CD14-positive monocyte (primary cell): ENCODE data around the gene ABCB9. TPM values are rescaled to one million over a fixed set of nuclear protein-coding genes. Genes with fewer than 3 reads are reported as not detected.

Experiments
- DNase-seq, 3 donors: peaks; one replicate each; pipeline ENCODE4 v3.0.0-alpha.2; 2011 to 2022
- H2AFZ ChIP-seq: 2 replicates; pipeline ENCODE4 v1.6.0; 2012; ENCODE audit warnings: mild to moderate bottlenecking, low read depth, low read length, inconsistent platforms; ENCODE audit not compliant: insufficient read depth, poor library complexity, severe bottlenecking
- H3K27ac ChIP-seq, 2 donors: 1 replicate in 1 of 2; 2 replicates in 1 of 2; pipeline ENCODE4 v1.5.1; 2012 to 2013; ENCODE audit warnings: low read length in 2 of 2, control low read depth in 1 of 2, inconsistent platforms in 1 of 2, low read depth in 1 of 2, mild to moderate bottlenecking in 1 of 2
- H3K27me3 ChIP-seq, 2 donors: one replicate each; pipeline versions ENCODE4 v1.6.0 to v1.6.1; 2011 to 2013; ENCODE audit warnings: low read length in 2 of 2; ENCODE audit not compliant: control insufficient read depth in 2 of 2, insufficient read depth in 2 of 2
- H3K36me3 ChIP-seq, 2 donors: replicated peaks in 1 of 2; 1 replicate in 1 of 2; 2 replicates in 1 of 2; pipeline versions ENCODE4 v1.5.1 to v1.6.1; 2012 to 2013; ENCODE audit warnings: low read length in 2 of 2, control low read depth in 1 of 2, inconsistent platforms in 1 of 2, mild to moderate bottlenecking in 1 of 2; ENCODE audit not compliant: insufficient read depth in 2 of 2, control insufficient read depth in 1 of 2
- H3K4me1 ChIP-seq, 2 donors: 1 replicate in 1 of 2; 2 replicates in 1 of 2; pipeline versions ENCODE4 v1.5.1 to v1.6.1; 2012 to 2013; ENCODE audit warnings: low read length in 2 of 2, control low read depth in 1 of 2, inconsistent platforms in 1 of 2, mild to moderate bottlenecking in 1 of 2, moderate library complexity in 1 of 2; ENCODE audit not compliant: insufficient read depth in 2 of 2, control insufficient read depth in 1 of 2
- H3K4me2 ChIP-seq: replicated peaks from 2 replicates; pipeline ENCODE3; 2012; ENCODE audit warnings: low read length, moderate library complexity, mild to moderate bottlenecking; ENCODE audit not compliant: poor library complexity, severe bottlenecking; ENCODE audit errors: extremely low read depth
- H3K4me3 ChIP-seq, 3 experiments: fragments of 200-600 bp in 1 of 3; sonication (generic) in 1 of 3; replicated peaks in 1 of 3; 1 replicate in 2 of 3; 2 replicates in 1 of 3; pipeline ENCODE4 v1.5.1; 2011 to 2013; ENCODE audit warnings: low read length in 3 of 3, mild to moderate bottlenecking in 3 of 3, control low read depth in 2 of 3, low read depth in 2 of 3, inconsistent platforms in 1 of 3, moderate library complexity in 1 of 3
- H3K79me2 ChIP-seq: 2 replicates; pipeline ENCODE4 v1.6.0; 2012; ENCODE audit warnings: mild to moderate bottlenecking, control low read depth, inconsistent platforms, low read length, moderate library complexity; ENCODE audit not compliant: insufficient read depth
- H3K9ac ChIP-seq: 2 replicates; pipeline ENCODE4 v1.6.0; 2017; ENCODE audit warnings: low read length, mild to moderate bottlenecking; ENCODE audit not compliant: insufficient read depth, poor library complexity, severe bottlenecking
- H3K9me3 ChIP-seq, 2 donors: replicated peaks in 1 of 2; 1 replicate in 1 of 2; 2 replicates in 1 of 2; pipeline versions ENCODE4 v1.5.1 to v1.6.1; 2012 to 2013; ENCODE audit warnings: low read length in 2 of 2, control low read depth in 1 of 2; ENCODE audit not compliant: control insufficient read depth in 1 of 2, insufficient read depth in 1 of 2
- H4K20me1 ChIP-seq: 2 replicates; pipeline ENCODE4 v1.6.0; 2012; ENCODE audit warnings: mild to moderate bottlenecking, low read length, control low read depth, moderate library complexity; ENCODE audit not compliant: insufficient read depth
- H3K27ac Mint-ChIP-seq, 7 donors: one replicate each; pipeline ENCODE4 v1.8.0; 2020; ENCODE audit warnings: mild to moderate bottlenecking in 7 of 7, mixed read lengths in 7 of 7, moderate library complexity in 6 of 7, inconsistent platforms in 2 of 7
- H3K27me3 Mint-ChIP-seq, 3 donors: one replicate each; pipeline ENCODE4 v1.8.0; 2021 to 2022; ENCODE audit warnings: low read depth in 3 of 3, mild to moderate bottlenecking in 3 of 3, mixed read lengths in 3 of 3, moderate library complexity in 3 of 3, inconsistent platforms in 1 of 3
- H3K36me3 Mint-ChIP-seq, 2 donors: one replicate each; pipeline ENCODE4 v1.8.0; 2020; ENCODE audit warnings: mixed read lengths in 2 of 2, inconsistent platforms in 1 of 2, mild to moderate bottlenecking in 1 of 2
- H3K4me1 Mint-ChIP-seq: one replicate; pipeline ENCODE4 v1.8.0; 2020; ENCODE audit warnings: mild to moderate bottlenecking, mixed read lengths
- H3K4me3 Mint-ChIP-seq, 2 donors: one replicate each; pipeline ENCODE4 v1.8.0; 2020; ENCODE audit warnings: mild to moderate bottlenecking in 2 of 2, mixed read lengths in 2 of 2, moderate library complexity in 1 of 2
- H3K9me3 Mint-ChIP-seq, 7 donors: one replicate each; pipeline ENCODE4 v1.8.0; 2020 to 2022; ENCODE audit warnings: mixed read lengths in 7 of 7, mild to moderate bottlenecking in 6 of 7, moderate library complexity in 6 of 7, inconsistent platforms in 2 of 7
- WGBS: methylation state at CpG from one replicate; pipeline ENCODE4 v1.1.5; 2013; ENCODE audit warnings: missing lambda C conversion rate; ENCODE audit not compliant: insufficient coverage; 5-methylcytosine and 5-hydroxymethylcytosine counted together
- intact Hi-C, 2 donors: fragments of 100-400 bp; cut with micrococcal nuclease; formaldehyde crosslinking; loops; one replicate each; pipeline versions ENCODE4 v1.15.0 to v1.15.1; 2023
- polyA plus RNA-seq, 3 donors: library from polyadenylated mRNA; depleted of rRNA in 1 of 3; unstranded in 2 of 3; stranded (reverse) in 1 of 3; fragments of 300-500 nt in 2 of 3; fragments of >200 nt in 1 of 3; fragmentation: Illumina TruSeq in 2 of 3; gene quantifications; 1 replicate in 2 of 3; 2 replicates in 1 of 3; pipeline ENCODE4 v1.2.3, GENCODE V29; 2012 to 2021
- TF ChIP-seq, protein P1 (sequence below): fragments of 200-600 bp; IDR thresholded peaks from one replicate; pipeline ENCODE4 v1.8.0; 2022; ENCODE audit warnings: antibody characterized with exemption, mild to moderate bottlenecking

Gene ABCB9
- polyA plus RNA-seq, 3 donors, result 0.14 to 1.2 (median 0.22) TPM

DNA sequence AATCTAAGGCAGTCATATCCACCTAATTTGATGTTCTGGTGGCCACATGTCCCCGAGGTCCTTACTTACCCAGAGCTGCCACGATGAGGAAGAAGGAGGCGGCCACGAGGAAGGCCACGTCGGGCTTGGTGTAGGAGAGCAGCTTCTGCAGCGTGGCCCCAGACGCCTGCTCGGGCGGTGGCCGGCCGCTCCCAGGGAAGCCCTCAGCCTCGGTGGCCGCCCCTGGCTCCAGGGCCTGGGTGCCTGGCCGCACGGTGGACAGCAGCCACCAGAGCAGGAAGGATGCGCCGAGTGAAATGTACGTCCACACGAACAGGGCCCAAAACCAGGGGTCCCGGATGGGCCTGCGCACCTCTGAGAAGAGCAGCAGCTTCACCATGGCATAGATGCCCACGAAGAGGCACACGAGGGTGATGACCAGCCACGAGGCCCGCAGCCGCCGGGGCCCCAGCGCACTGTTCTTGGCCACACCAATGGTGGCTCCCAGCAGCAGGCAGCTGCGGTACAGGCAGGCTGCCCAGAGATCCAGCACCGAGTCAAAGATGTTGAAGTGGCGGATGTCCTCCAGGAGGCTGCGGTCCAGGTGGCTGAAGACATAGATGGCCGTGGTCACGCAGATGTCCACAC is 6.6 kb downstream of the ABCB9 start:
- Mint-ChIP-seq H3K4me3 (no peak overlapping the region), H3K4me1 (no peaks in the 10 kb centered on the region), H3K36me3 (no peaks in the 10 kb centered on the region), H3K27me3 (peaks cover 0 to 5% (median under 1%) of the 10 kb centered on the region in 3 donors), H3K27ac (peak overlapping the region in 1 of 7 donors; percentile 45), H3K9me3 (no peaks in the 10 kb centered on the region)
- 95% methylated on average over 34 of the region's 35 CpGs for WGBS
- no peaks in the 10 kb centered on the region for H3K27me3 ChIP-seq
- no peaks in the 10 kb centered on the region for H3K79me2 ChIP-seq
- TF ChIP-seq, protein P1, sequence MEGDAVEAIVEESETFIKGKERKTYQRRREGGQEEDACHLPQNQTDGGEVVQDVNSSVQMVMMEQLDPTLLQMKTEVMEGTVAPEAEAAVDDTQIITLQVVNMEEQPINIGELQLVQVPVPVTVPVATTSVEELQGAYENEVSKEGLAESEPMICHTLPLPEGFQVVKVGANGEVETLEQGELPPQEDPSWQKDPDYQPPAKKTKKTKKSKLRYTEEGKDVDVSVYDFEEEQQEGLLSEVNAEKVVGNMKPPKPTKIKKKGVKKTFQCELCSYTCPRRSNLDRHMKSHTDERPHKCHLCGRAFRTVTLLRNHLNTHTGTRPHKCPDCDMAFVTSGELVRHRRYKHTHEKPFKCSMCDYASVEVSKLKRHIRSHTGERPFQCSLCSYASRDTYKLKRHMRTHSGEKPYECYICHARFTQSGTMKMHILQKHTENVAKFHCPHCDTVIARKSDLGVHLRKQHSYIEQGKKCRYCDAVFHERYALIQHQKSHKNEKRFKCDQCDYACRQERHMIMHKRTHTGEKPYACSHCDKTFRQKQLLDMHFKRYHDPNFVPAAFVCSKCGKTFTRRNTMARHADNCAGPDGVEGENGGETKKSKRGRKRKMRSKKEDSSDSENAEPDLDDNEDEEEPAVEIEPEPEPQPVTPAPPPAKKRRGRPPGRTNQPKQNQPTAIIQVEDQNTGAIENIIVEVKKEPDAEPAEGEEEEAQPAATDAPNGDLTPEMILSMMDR, result no peak
- H3K4me1 ChIP-seq, result no peaks in the 10 kb centered on the region
- no peak overlapping the region for H3K27ac ChIP-seq
- H4K20me1 ChIP-seq, result no peaks in the 10 kb centered on the region
- no peak for DNase-seq
- H3K36me3 ChIP-seq, result no peaks in the 10 kb centered on the region
- H3K9me3 ChIP-seq, result no peaks in the 10 kb centered on the region
- intact Hi-C loops, result no loop called here
- no peak overlapping the region for H3K9ac ChIP-seq
- H3K4me3 ChIP-seq, result no peak overlapping the region
- H3K4me2 ChIP-seq, result no peak overlapping the region
- no peak overlapping the region for H2AFZ ChIP-seq

DNA sequence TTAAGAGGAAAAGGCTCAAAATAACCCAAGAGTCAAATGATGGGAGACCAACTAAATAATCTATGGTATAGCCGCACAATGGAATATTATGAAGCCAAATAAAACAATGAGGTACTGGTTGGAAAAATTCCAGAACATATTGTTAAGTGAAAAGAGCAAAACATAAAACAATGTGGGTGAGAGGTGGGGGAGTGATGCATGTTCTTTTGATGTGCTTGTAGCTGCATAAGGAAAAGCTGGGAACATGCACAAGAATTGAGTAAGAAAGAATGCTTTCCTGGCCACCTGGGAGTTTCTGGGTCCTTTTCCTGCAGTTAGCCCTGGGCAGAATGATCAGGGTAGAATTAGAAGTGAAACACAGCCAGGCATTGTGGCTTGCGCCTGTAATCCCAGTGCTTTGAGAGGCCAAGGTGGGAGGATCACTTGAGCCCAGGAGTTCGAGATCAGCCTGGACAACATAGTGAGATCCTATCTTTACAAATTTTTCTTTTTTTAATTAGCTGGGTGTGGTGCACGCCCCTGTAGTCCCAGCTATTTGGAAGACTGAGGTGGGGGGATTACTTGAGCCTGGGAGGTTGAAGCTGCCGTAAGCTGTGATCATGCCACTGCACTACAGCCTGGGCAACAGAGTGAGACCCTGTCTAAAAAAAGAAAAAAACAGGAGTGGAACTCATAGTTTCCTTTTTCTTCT is 7.9 kb downstream of the ABCB9 start:
- DNase-seq, result no peak

More for the DNA sequence above, 7.9 kb downstream of the ABCB9 start:
- intact Hi-C loops, result no loop called here
- H3K36me3 ChIP-seq, result no peaks in the 10 kb centered on the region
- TF ChIP-seq, protein P1, result no peak
- H3K4me1 Mint-ChIP-seq, result no peaks in the 10 kb centered on the region
- no peaks in the 10 kb centered on the region for H3K27me3 ChIP-seq
- H4K20me1 ChIP-seq, result no peaks in the 10 kb centered on the region
- no peaks in the 10 kb centered on the region for H3K36me3 Mint-ChIP-seq
- H2AFZ ChIP-seq, result no peak overlapping the region
- H3K9me3 Mint-ChIP-seq, result no peaks in the 10 kb centered on the region
- no peak overlapping the region for H3K4me3 Mint-ChIP-seq
- no peaks in the 10 kb centered on the region for H3K4me1 ChIP-seq
- H3K9me3 ChIP-seq, result no peaks in the 10 kb centered on the region
- H3K9ac ChIP-seq, result no peak overlapping the region
- H3K4me3 ChIP-seq, result no peak overlapping the region
- WGBS, result 100% methylated on average over 1 of the region's 5 CpGs
- H3K27ac ChIP-seq, result no peak overlapping the region
- peaks cover 0 to 5% (median 0%) of the 10 kb centered on the region in 3 donors for H3K27me3 Mint-ChIP-seq
- H3K79me2 ChIP-seq, result no peaks in the 10 kb centered on the region
- no peak overlapping the region for H3K4me2 ChIP-seq
- no peak overlapping the region for H3K27ac Mint-ChIP-seq
